GM21825 (cell line): ENCODE results near the gene GPR15.

Experiments
- ATAC-seq: cut with Tn5 transposase; IDR thresholded peaks from one replicate; pipeline ENCODE4 v1.9.1; 2021; ENCODE audit warnings: mild to moderate bottlenecking, moderate library complexity; ENCODE audit not compliant: unreplicated experiment

The GPR15 gene

DNA sequence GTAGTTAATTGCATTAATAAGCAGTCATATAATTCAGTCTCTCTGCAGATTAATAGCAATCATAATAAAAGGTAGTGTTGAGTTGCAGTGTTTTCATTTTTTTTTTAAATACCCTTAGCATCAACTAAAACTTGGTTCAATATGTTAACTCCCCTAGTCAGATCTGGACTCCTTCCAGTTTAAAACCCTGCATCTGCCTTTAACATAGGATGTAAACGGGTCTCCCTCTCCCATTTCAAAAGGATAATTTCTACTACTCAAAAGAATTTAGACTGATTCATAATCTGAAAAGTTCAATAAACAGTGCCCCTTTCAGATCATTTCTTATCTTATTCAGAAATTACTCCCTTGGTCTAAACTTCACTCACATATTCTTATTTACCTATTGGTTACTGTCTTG is 50.3 kb downstream of the GPR15 start:
- ATAC-seq: no peak

DNA sequence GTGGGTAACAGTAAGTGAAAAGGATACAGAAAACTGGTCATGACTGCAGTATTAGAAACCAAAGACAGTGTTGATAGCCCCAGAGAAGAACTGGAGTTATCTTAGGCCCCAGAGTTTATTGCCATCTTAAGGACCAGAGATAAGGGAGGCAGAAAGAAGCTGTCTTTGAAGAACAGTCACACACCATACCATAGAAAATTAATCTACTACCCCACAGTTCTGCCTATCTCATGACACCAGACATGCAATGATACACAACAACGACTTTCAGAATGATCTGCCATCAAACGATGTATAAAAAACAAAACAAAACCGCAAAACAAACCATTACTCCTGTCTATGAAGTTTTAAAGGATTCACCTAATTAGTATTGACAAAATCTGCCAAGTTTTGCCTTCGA is 52.0 kb downstream of the GPR15 start:
- no peak for ATAC-seq
